Prostate gland (tissue), 2 donors: Measurements from ENCODE around the gene FGGY. TPM values are rescaled to one million over a fixed set of nuclear protein-coding genes. Genes with fewer than 3 reads are reported as not detected.
"Not testable (repeated sequence)": the region's sequence is repeated elsewhere in the genome, so short reads cannot be mapped to it uniquely, and the experiment has no call there.

Source experiments
- DNase-seq: peaks from one replicate; pipeline ENCODE4 v3.0.0-alpha.2; 2019; ENCODE audit warnings: low spot score
- H3K27ac ChIP-seq, 2 donors: fragments of 200-600 bp; sonication (generic); 2 replicates each; pipeline ENCODE4 v1.5.1; 2017 to 2019
- H3K27me3 ChIP-seq: fragments of 200-600 bp; sonication (generic); replicated peaks from 2 replicates; pipeline ENCODE4 v1.5.1; 2019; ENCODE audit not compliant: insufficient read depth
- H3K36me3 ChIP-seq, 2 donors: fragments of 200-600 bp; sonication (generic); 1 replicate in 1 of 2; 2 replicates in 1 of 2; pipeline versions ENCODE4 v1.5.1 to v1.8.1; 2017 to 2019
- H3K4me1 ChIP-seq: fragments of 200-600 bp; sonication (generic); replicated peaks from 2 replicates; pipeline ENCODE4 v1.5.1; 2019
- H3K4me3 ChIP-seq, 2 donors: fragments of 200-600 bp; sonication (generic); 2 replicates each; pipeline ENCODE4 v1.5.1; 2017 to 2019
- H3K9me3 ChIP-seq: fragments of 200-600 bp; sonication (generic); 2 replicates; pipeline ENCODE4 v1.5.1; 2017
- CTCF ChIP-seq, 4 experiments: fragments of 200-600 bp in 2 of 4; fragments of 450-650 bp in 2 of 4; sonication (generic) in 2 of 4; IDR thresholded peaks; 1 replicate in 3 of 4; 2 replicates in 1 of 4; pipeline ENCODE4 v1.5.1; 2016 to 2019; ENCODE audit warnings: antibody characterized with exemption in 4 of 4, mild to moderate bottlenecking in 2 of 4, moderate library complexity in 2 of 4
- POLR2A ChIP-seq: fragments of 450-650 bp; IDR thresholded peaks from one replicate; pipeline ENCODE4 v1.6.1; 2016; ENCODE audit warnings: antibody characterized with exemption, mild to moderate bottlenecking
- POLR2AphosphoS5 ChIP-seq: sonication (generic); formaldehyde crosslinking; IDR thresholded peaks from one replicate; pipeline ENCODE4 v1.6.1; 2017; ENCODE audit warnings: antibody characterized with exemption
- WGBS: methylation state at CpG from one replicate; pipeline ENCODE4 v1.1.5; 2018; 5-methylcytosine and 5-hydroxymethylcytosine counted together
- intact Hi-C: fragments of 100-400 bp; cut with DNase I; formaldehyde crosslinking; loops from one replicate; pipeline ENCODE4 v1.14.2; 2022
- total RNA-seq, 2 donors: library from RNA; depleted of rRNA; stranded (reverse); fragments of >200 nt; gene quantifications; one replicate each; pipeline ENCODE4 v1.1.0, GENCODE V29; 2016

The FGGY gene
- total RNA-seq: 10 to 100 TPM; 28.6 to 32.2 TPM

GRCh38 chr1:59296358-59297256 lies at the start of gene FGGY:
FGGY (plus strand) TSS chr1:59297094; CDS start chr1:59321550, 24,456 bp downstream.
- intact Hi-C loops: loop anchor here (1.0 to 10.0 kb wide), 6 partner anchors 149 to 511 kb away; no protein-coding TSS in a partner anchor
- H3K27me3 ChIP-seq: no peaks in the 10 kb centered on the region
- H3K4me3 ChIP-seq: peak within 1 kb of the TSS; percentile 34 to 48
- WGBS: under 1% methylated on average over 72 of the region's 78 CpGs
- TF ChIP-seq CTCF (IDR thresholded peaks at IDR 0.05): peak in 1 of 4 experiments; percentile 9
- TF ChIP-seq POLR2A: peak; percentile 84
- peak; percentile 79 for TF ChIP-seq POLR2AphosphoS5
- peak; percentile 97 for DNase-seq
- H3K36me3 ChIP-seq: no peaks in the 10 kb centered on the region
- H3K4me1 ChIP-seq: no peaks in the 10 kb centered on the region
- H3K27ac ChIP-seq: peak within 1 kb of the TSS; percentile 89 to 91
- no peaks in the 10 kb centered on the region for H3K9me3 ChIP-seq

GRCh38 chr1:59248758-59249157 lies 48.1 kb upstream of the FGGY start:
- Histone ChIP-seq H3K36me3 (no peaks in the 10 kb centered on the region), H3K27ac (no peak overlapping the region), H3K27me3 (no peaks in the 10 kb centered on the region), H3K4me1 (no peaks in the 10 kb centered on the region), H3K4me3 (no peak overlapping the region), H3K9me3 (no peaks in the 10 kb centered on the region)
- TF ChIP-seq CTCF (IDR thresholded peaks at IDR 0.05) (no peak), POLR2AphosphoS5 (no peak), POLR2A (no peak)
- DNase-seq: no peak
- intact Hi-C loops: no loop called here
- WGBS: 69% methylated on average over 1 of the region's 1 CpG

GRCh38 chr1:59249396-59250137 lies 47.3 kb upstream of the FGGY start:
- intact Hi-C loops: no loop called here
- H3K27me3 ChIP-seq: no peaks in the 10 kb centered on the region
- no peaks in the 10 kb centered on the region for H3K9me3 ChIP-seq
- 68% methylated on average over 4 of the region's 4 CpGs for WGBS
- TF ChIP-seq CTCF (IDR thresholded peaks at IDR 0.05) (no peak), POLR2A (no peak), POLR2AphosphoS5 (no peak)
- no peak overlapping the region for H3K27ac ChIP-seq
- H3K4me3 ChIP-seq: no peak overlapping the region
- DNase-seq: no peak
- H3K4me1 ChIP-seq: no peaks in the 10 kb centered on the region
- H3K36me3 ChIP-seq: no peaks in the 10 kb centered on the region

DNA sequence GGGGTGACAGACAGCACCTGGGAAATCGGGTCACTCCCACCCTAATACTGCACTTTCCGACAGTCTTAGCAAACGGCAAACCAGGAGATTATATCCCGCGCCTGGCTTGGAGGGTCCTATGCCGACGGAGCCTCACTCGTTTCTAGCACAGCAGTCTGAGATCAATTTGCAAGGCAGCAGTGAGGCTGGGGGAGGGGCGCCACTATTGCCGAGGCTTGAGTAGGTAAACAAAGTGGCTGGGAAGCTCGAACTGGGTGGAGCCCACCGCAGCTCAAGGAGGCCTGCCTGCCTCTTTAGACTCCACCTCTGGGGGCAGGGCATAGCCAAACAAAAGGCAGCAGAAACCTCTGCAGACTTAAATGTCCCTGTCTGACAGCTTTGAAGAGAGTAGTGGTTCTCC lies 45.8 kb upstream of the FGGY start:
- 84% methylated on average over 12 of the region's 12 CpGs for WGBS
- H3K27me3 ChIP-seq: not testable (repeated sequence)

GRCh38 chr1:59256429-59256828 lies 40.5 kb upstream of the FGGY start:
- H3K27me3 ChIP-seq, H3K27ac ChIP-seq, intact Hi-C loops, H3K4me1 ChIP-seq, H3K36me3 ChIP-seq, DNase-seq, H3K9me3 ChIP-seq, H3K4me3 ChIP-seq: not testable (repeated sequence)
- WGBS: no CpG with 5 or more reads among the region's 1 CpG

More for the DNA sequence above, 45.8 kb upstream of the FGGY start:
- H3K4me1 ChIP-seq, intact Hi-C loops, DNase-seq, H3K9me3 ChIP-seq, H3K4me3 ChIP-seq, H3K36me3 ChIP-seq, H3K27ac ChIP-seq: not testable (repeated sequence)
